SHP77 (cell line): Measurements from ENCODE around the gene SEMA4D.

ENCODE experiments used
- DNase-seq, 2 experiments: peaks; one replicate each; lab custom pipeline; 2025; lab: John Stamatoyannopoulos, UW

SEMA4D gene

DNA sequence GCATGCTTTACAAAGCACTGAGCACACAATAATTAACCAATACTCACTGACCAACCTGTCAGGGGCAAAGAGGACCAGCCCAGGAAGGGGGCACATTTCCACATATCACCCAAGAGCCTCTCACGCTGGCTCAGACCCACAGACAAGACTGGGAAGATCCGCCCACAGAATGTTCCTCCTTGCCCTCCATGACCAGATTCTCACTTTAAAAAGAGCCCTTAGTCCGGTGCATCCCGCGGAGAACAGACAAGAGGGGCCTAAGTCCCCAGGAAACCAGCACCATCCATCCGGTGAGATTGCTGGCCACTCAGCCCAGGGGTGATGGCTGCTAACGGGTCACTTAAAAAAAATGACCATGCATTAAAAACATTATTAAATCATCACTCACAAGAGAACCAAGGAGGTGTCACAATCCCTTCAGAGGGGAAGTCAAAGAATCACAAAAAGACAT is 32.9 kb downstream of the SEMA4D start:
- no peak for DNase-seq

GRCh38 chr9:89464300-89464901 is 33.5 kb downstream of the SEMA4D start:
- DNase-seq, result no peak

GRCh38 chr9:89462817-89463683 is 34.9 kb downstream of the SEMA4D start:
- no peak for DNase-seq

- DNase-seq, result no peak
Measured at GRCh38 chr9:89462199-89462598, 35.7 kb downstream of the SEMA4D start.

DNA sequence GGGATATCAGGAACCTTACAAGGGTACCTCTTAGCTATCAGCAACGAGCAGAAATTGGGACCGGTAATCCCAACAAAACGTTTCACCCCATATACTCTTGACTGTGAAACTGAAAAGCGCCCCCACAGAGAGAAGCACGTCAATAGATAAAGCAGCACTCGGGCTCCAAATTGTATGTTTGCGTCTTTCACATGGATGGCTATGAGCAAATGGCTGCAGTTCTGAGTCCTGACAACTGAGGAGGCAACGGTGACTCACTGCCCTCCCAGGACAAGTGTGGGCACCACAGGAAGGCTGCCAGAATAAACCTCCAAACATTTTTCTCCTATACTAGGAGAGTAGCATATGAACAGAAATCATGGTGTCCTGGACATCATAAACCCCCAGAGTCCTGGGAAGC is 36.6 kb downstream of the SEMA4D start:
- DNase-seq, result no peak

DNA sequence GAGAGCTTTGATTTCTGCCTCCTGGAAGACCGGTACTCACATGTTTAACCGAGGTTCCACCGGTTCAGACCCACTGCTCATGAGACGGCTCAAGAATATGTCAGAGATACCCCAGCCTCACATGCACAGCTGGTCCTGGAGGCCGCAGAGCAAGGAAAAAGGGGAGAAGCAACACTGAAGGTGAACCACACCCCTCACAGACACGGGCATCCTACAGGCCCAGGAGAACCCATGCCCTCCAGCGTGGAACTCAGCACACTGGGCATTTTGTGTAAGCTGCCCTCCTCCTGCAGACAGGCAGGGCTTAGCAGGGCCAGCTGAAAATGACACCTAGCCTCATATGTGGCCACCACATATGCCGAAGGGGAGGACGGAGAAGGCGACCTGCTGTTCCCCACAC is 37.4 kb downstream of the SEMA4D start:
- no peak for DNase-seq

DNA sequence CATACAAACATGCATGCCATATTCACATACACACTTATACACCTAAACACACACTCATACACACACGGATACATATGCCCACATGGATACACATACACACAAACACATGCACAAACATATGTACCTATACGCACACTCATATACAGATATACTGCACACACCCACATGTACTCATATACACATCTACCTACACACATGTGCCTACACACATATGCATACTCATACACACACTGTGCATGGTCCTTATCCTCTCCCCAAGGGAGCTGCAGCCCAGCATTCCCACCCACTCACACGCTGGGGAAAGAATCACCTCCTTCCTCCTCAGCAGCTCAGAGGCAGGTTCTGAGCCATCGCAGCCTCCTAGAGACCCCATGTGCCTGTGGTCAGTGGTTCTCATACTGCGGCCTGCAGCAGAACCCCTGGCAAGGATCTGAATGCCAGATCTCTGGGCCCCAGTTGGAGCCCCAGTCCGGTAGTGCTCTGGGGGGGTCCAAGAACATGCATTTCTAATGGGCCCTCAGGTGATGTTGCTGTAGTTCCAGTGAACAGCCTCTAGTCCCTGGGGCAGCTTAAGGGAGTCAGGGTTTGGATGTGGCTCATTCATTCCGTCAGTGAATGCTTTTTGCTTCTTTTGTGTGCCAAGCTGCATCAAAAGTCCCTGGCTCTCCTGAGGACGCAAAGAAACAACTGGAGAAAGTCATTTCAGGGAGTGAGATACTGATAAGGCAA is 39.0 kb downstream of the SEMA4D start:
- DNase-seq, result no peak

DNA sequence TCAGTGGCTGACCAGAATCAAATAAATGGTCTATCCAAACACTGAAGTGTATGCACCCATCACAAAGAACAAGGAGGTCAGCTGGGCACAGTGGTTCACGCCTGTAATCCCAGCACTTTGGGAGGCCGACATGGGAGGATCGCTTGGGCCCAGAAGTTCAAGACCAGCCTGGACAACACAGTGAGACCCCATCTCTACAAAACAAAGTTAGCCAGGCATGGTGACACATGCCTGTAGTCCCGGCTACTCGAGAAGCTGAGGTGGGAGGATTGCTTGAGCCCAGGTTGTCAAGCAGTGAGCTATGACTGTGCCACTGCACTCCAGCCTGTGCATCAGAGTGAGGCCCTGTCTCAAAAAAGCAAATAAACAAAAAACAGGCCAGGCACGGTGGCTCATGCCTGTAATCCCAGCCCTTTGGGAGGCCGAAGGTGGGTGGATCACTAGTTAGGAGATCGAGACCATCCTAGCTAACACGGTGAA is 40.5 kb downstream of the SEMA4D start:
- no peak for DNase-seq

- no peak for DNase-seq
Measured at GRCh38 chr9:89455356-89455824, 42.5 kb downstream of the SEMA4D start.

- no peak for DNase-seq
Measured at GRCh38 chr9:89454498-89455355, 43.2 kb downstream of the SEMA4D start.

- no peak for DNase-seq
Measured at GRCh38 chr9:89453452-89453851, 44.5 kb downstream of the SEMA4D start.

DNA sequence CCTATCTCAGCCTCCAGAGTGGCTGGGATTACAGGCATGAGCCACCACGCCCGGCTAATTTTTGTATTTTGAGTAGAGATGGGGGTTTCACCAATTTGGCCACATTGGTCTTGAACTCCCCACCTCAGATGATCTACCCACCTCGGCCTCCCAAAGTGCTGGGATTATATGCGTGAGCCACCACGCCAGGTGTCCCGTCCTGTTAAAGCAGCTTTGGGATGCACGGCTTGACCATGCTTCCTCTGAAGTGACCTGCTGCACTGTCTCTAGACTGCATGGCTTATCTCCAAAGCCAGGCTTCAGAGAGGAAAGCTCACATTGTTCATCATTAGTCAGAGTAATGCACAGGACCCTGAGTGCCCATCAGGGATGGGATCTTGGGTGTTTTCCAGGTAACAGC is 45.4 kb downstream of the SEMA4D start:
- DNase-seq, result no peak

DNA sequence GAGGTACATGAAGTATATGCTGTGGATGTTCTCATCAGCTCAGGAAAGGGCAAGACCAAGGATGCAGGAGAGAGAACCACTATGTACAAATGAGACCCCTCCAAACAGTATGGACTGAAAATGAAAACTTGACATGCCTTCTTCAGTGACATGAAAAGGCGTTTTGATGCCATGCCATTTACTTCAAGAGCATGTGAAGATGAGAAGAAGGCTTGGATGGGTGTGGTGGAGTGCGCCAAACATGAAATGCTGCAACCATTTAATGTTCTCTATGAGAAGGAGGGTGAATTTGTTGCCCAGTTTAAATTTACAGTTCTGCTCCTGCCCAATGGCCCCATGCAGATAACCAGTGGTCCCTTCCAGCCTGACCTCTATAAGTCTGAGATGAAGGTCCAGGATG is 47.7 kb downstream of the SEMA4D start:
- DNase-seq, result no peak

DNA sequence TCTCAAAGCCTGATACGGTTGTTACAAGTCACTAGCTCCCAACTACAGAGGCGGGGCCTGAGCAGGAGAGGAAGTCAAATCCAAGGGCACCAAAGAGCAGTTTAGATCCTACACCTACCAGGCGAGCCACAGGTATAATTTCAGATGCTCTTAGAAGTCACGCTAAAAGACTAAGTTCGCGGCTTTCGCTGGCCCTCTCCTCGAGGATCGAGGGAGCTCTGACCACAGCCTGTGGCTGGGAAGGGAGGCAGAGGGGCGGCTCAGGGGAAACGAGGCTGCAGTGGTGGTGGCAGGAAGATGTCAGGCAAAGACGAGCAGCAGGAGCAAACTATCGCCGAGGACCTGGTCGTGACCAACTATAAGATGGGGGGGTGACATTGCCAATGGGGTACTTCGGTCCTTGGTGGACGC is 48.6 kb downstream of the SEMA4D start:
- no peak for DNase-seq

- no peak for DNase-seq
Measured at GRCh38 chr9:89448821-89449220, 49.1 kb downstream of the SEMA4D start.

GRCh38 chr9:89448381-89448780 is 49.5 kb downstream of the SEMA4D start:
- DNase-seq, result no peak

GRCh38 chr9:89447416-89447815 is 50.5 kb downstream of the SEMA4D start:
- no peak for DNase-seq

- DNase-seq, result no peak
Measured at GRCh38 chr9:89446961-89447310, 51.0 kb downstream of the SEMA4D start.

GRCh38 chr9:89446261-89446960 is 51.5 kb downstream of the SEMA4D start:
- no peak for DNase-seq

GRCh38 chr9:89445801-89446251 is 52.1 kb downstream of the SEMA4D start:
- DNase-seq, result no peak
